HepG2 (cell line): ENCODE data around the gene SPATA12. TPM values are rescaled to one million over a fixed set of nuclear protein-coding genes. Genes with fewer than 3 reads are reported as not detected.

Source experiments
- ASH2L ChIP-seq: fragments of 300-600, 200-600 bp; sonication (generic); IDR thresholded peaks from 2 replicates; pipeline ENCODE4 v1.7.0; 2017; ENCODE audit warnings: low read depth, mild to moderate bottlenecking, moderate library complexity, mixed read lengths, low read length; ENCODE audit not compliant: insufficient read length
- BCL3 ChIP-seq: sonication (generic); formaldehyde crosslinking; IDR thresholded peaks from 2 replicates; pipeline ENCODE4 v1.5.1; 2020; ENCODE audit warnings: mild to moderate bottlenecking, missing genetic modification reagents, moderate library complexity
- DPF2 ChIP-seq: sonication (generic); formaldehyde crosslinking; IDR thresholded peaks from 2 replicates; pipeline ENCODE4 v1.4.0; 2020; ENCODE audit warnings: mild to moderate bottlenecking, low read depth, missing genetic modification reagents, borderline replicate concordance
- ELF3 ChIP-seq: IDR thresholded peaks from 2 replicates; pipeline ENCODE4 v1.6.1; 2016; ENCODE audit warnings: missing genetic modification reagents, missing compliant biosample characterization
- GFI1 ChIP-seq: sonication (generic); formaldehyde crosslinking; IDR thresholded peaks from 2 replicates; pipeline ENCODE4 v1.5.0; 2020; ENCODE audit warnings: missing genetic modification reagents, mild to moderate bottlenecking, borderline replicate concordance
- IKZF4 ChIP-seq: sonication (generic); formaldehyde crosslinking; IDR thresholded peaks from 2 replicates; pipeline ENCODE4 v1.5.1; 2020; ENCODE audit warnings: borderline replicate concordance, mild to moderate bottlenecking, low read depth, missing genetic modification reagents; ENCODE audit errors: not compliant biosample characterization
- JARID2 ChIP-seq: sonication (generic); formaldehyde crosslinking; IDR thresholded peaks from 2 replicates; pipeline ENCODE4 v1.8.1; 2023; ENCODE audit warnings: missing genetic modification reagents, inconsistent platforms; ENCODE audit not compliant: insufficient replicate concordance
- JUN ChIP-seq: sonication (generic); formaldehyde crosslinking; IDR thresholded peaks from 2 replicates; pipeline ENCODE4 v1.4.0; 2020; ENCODE audit warnings: mild to moderate bottlenecking, missing genetic modification reagents
- NFKBIZ ChIP-seq: IDR thresholded peaks from 2 replicates; pipeline ENCODE4 v1.6.1; 2018; ENCODE audit warnings: missing genetic modification reagents, missing compliant biosample characterization
- NONO ChIP-seq, 2 experiments: fragments of 450-650 bp in 1 of 2; sonication (generic) in 1 of 2; formaldehyde crosslinking in 1 of 2; IDR thresholded peaks in 1 of 2; conservative IDR thresholded peaks in 1 of 2; 2 replicates each; pipeline versions ENCODE4 v1.6.1 to v1.8.0; 2017 to 2022; ENCODE audit warnings: mild to moderate bottlenecking in 1 of 2, missing genetic modification reagents in 1 of 2, moderate library complexity in 1 of 2
- PAX8 ChIP-seq: sonication (generic); formaldehyde crosslinking; IDR thresholded peaks from 2 replicates; pipeline ENCODE4 v1.8.0; 2022; ENCODE audit warnings: mild to moderate bottlenecking, missing genetic modification reagents, borderline replicate concordance
- PHF20 ChIP-seq: sonication (generic); formaldehyde crosslinking; IDR thresholded peaks from 2 replicates; pipeline ENCODE4 v1.5.0; 2020; ENCODE audit warnings: mild to moderate bottlenecking, missing genetic modification reagents
- POLR2A ChIP-seq, 2 experiments: IDR thresholded peaks; 2 replicates each; pipeline ENCODE4 v1.6.1; 2011; ENCODE audit warnings: low read depth in 2 of 2, low read length in 2 of 2, mild to moderate bottlenecking in 1 of 2, moderate library complexity in 1 of 2; ENCODE audit not compliant: insufficient read depth in 1 of 2
- RARA ChIP-seq: IDR thresholded peaks from 2 replicates; pipeline ENCODE4 v1.6.1; 2016; ENCODE audit warnings: missing genetic modification reagents, missing compliant biosample characterization
- RFX1 ChIP-seq: fragments of 450-650 bp; IDR thresholded peaks from 2 replicates; pipeline ENCODE4 v1.6.1; 2017
- SRF ChIP-seq: IDR thresholded peaks from 2 replicates; pipeline ENCODE4 v1.6.1; 2011; ENCODE audit warnings: mild to moderate bottlenecking, low read depth, low read length, moderate library complexity
- SRSF9 ChIP-seq: fragments of 200-400 bp; formaldehyde crosslinking; IDR thresholded peaks from 2 replicates; pipeline ENCODE4 v1.6.1; 2018; ENCODE audit warnings: borderline replicate concordance, mild to moderate bottlenecking, low read depth, low read length; ENCODE audit not compliant: insufficient read depth, poor library complexity, severe bottlenecking
- TEAD2 ChIP-seq: sonication (generic); formaldehyde crosslinking; IDR thresholded peaks from 2 replicates; pipeline ENCODE4 v1.9.0; 2021; ENCODE audit warnings: missing genetic modification reagents
- XRCC5 ChIP-seq: fragments of 200-400 bp; formaldehyde crosslinking; optimal IDR thresholded peaks from 2 replicates; pipeline ENCODE3; 2017; ENCODE audit warnings: mild to moderate bottlenecking, low read length
- ZGPAT ChIP-seq: IDR thresholded peaks from 2 replicates; pipeline ENCODE4 v1.6.1; 2016; ENCODE audit warnings: mild to moderate bottlenecking
- ZMYM2 ChIP-seq: sonication (generic); formaldehyde crosslinking; IDR thresholded peaks from 2 replicates; pipeline ENCODE4 v1.8.0; 2022; ENCODE audit warnings: mild to moderate bottlenecking, missing genetic modification reagents
- ZNF138 ChIP-seq: sonication (generic); formaldehyde crosslinking; IDR thresholded peaks from 2 replicates; pipeline ENCODE4 v1.5.0; 2020; ENCODE audit warnings: mild to moderate bottlenecking, low read depth, missing genetic modification reagents
- ZNF180 ChIP-seq: sonication (generic); formaldehyde crosslinking; IDR thresholded peaks from 2 replicates; pipeline ENCODE4 v1.4.0; 2020; ENCODE audit warnings: low read depth, missing genetic modification reagents, borderline replicate concordance
- ZNF296 ChIP-seq: sonication (generic); formaldehyde crosslinking; conservative IDR thresholded peaks from 2 replicates; pipeline ENCODE4 v1.5.0; 2020; ENCODE audit warnings: mild to moderate bottlenecking, missing genetic modification reagents
- ZNF446 ChIP-seq: sonication (generic); formaldehyde crosslinking; IDR thresholded peaks from 2 replicates; pipeline ENCODE4 v1.5.0; 2020; ENCODE audit warnings: mild to moderate bottlenecking, missing genetic modification reagents
- ZNF576 ChIP-seq: sonication (generic); formaldehyde crosslinking; IDR thresholded peaks from 2 replicates; pipeline ENCODE4 v1.4.0; 2020; ENCODE audit warnings: mild to moderate bottlenecking, missing genetic modification reagents
- ZNF766 ChIP-seq: sonication (generic); formaldehyde crosslinking; IDR thresholded peaks from 2 replicates; pipeline ENCODE4 v1.5.0; 2020; ENCODE audit warnings: missing genetic modification reagents, borderline replicate concordance
- polyA plus RNA-seq, 8 experiments: library from polyadenylated mRNA; depleted of rRNA in 3 of 8; stranded (reverse) in 7 of 8; unstranded in 1 of 8; fragments of >200 nt; fragmentation: Illumina TruSeq in 4 of 8; extraction: Trizol in 4 of 8; gene quantifications; 2 replicates each; pipeline versions ENCODE4 v1.2.1 to v1.2.3, GENCODE V29; 2011 to 2016; ENCODE audit warnings: low read depth in 4 of 8, missing spikeins in 1 of 8, mixed read lengths in 1 of 8; ENCODE audit not compliant: insufficient read depth in 1 of 8
- total RNA-seq, 5 experiments: library from RNA; depleted of rRNA; stranded (reverse); fragments of >200 nt; fragmentation: Illumina TruSeq; extraction: Trizol; gene quantifications; 2 replicates each; pipeline ENCODE4 v1.2.3, GENCODE V29; 2016; ENCODE audit warnings: low read depth in 1 of 5

Gene SPATA12
- total and polyA plus RNA-seq, 2 of the 13 experiments (the other 11 are each of a cell fraction or from before 2014, with no cell fraction given), result 0.09 to 0.25 TPM

- TF ChIP-seq ZGPAT (CRISPR knock-in tag) (peak; percentile 2; the same call in 1 of the 2 replicates), PAX8 (no peak), JUN (no peak), JARID2 (CRISPR knock-in tag) (no peak), ZNF446 (CRISPR knock-in tag) (no peak; the same call in 1 of the 2 replicates), XRCC5 (peak; percentile 15), RFX1 (no peak), BCL3 (CRISPR knock-in tag) (peak; percentile 38; the same call in 1 of the 2 replicates), ZNF180 (CRISPR knock-in tag) (no peak), NFKBIZ (CRISPR knock-in tag) (no peak), ZNF576 (peak; percentile 42; the same call in 1 of the 2 replicates), RARA (0 out of 2 replicates have a peak, but pooled peaks have one; percentile 19), ZNF766 (CRISPR knock-in tag) (no peak), SRF (no peak), ZMYM2 (0 out of 2 replicates have a peak, but pooled peaks have one; percentile 10), POLR2A (IDR thresholded peaks at IDR 0.05; ENCODE audit: insufficient read depth in 1 of 2, low read depth in 2 of 2, low read length in 2 of 2) (peak in 1 of 2 experiments; percentile 44; a peak in 1 of 4 replicates), TEAD2 (CRISPR knock-in tag) (no peak), DPF2 (CRISPR knock-in tag) (no peak), IKZF4 (CRISPR knock-in tag) (peak; percentile 17), NONO (IDR thresholded peaks at IDR 0.05) (no peak), NONO (CRISPR knock-in tag; conservative IDR thresholded peaks at IDR 0.05) (no peak; the same call in 1 of the 2 replicates), ASH2L (peak; percentile 73), ZNF296 (CRISPR knock-in tag) (0 out of 2 replicates have a peak, but pooled peaks have one; percentile 28), ELF3 (no peak), GFI1 (CRISPR knock-in tag) (peak; percentile 22; the same call in 1 of the 2 replicates), SRSF9 (no peak), PHF20 (CRISPR knock-in tag) (no peak; the same call in 1 of the 2 replicates), ZNF138 (CRISPR knock-in tag) (no peak)
Observed at GRCh38 chr3:57078635-57079473, 18.4 kb downstream of the SPATA12 start (continued).
